ENCODE measurements around the gene NCOA5.

DNA sequence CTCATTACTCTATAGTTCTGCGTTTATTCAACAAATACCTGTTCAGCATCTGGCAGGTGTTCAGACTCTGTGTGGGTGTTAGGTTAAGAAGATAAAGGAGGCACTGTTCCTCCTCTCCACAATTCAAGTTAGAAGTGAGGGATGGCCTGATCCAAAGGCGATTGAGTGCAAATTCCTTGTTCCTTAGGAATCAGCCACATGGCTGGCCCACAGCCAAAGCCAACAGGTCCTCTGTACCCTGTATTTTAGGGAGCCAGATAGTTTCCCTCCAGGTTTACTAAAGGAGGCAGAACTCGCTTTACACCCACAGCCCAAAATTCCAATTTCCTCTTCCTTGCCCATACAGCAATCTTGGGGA lies 23.3 kb upstream of the NCOA5 start:
- TF ChIP-seq POLR2AphosphoS5 (IDR thresholded peaks at IDR 0.05; ENCODE audit: low read depth): no peak
- TF ChIP-seq, protein P1, sequence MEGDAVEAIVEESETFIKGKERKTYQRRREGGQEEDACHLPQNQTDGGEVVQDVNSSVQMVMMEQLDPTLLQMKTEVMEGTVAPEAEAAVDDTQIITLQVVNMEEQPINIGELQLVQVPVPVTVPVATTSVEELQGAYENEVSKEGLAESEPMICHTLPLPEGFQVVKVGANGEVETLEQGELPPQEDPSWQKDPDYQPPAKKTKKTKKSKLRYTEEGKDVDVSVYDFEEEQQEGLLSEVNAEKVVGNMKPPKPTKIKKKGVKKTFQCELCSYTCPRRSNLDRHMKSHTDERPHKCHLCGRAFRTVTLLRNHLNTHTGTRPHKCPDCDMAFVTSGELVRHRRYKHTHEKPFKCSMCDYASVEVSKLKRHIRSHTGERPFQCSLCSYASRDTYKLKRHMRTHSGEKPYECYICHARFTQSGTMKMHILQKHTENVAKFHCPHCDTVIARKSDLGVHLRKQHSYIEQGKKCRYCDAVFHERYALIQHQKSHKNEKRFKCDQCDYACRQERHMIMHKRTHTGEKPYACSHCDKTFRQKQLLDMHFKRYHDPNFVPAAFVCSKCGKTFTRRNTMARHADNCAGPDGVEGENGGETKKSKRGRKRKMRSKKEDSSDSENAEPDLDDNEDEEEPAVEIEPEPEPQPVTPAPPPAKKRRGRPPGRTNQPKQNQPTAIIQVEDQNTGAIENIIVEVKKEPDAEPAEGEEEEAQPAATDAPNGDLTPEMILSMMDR (conservative IDR thresholded peaks at IDR 0.05; ENCODE audit: low read depth in 2 of 2): no peak
- no peak for TF ChIP-seq EZH2 (IDR thresholded peaks at IDR 0.05; ENCODE audit: low read depth, unreplicated experiment)
- TF ChIP-seq EZH2phosphoT487 (IDR thresholded peaks at IDR 0.05; ENCODE audit: unreplicated experiment): no peak
- TF ChIP-seq, protein P2, sequence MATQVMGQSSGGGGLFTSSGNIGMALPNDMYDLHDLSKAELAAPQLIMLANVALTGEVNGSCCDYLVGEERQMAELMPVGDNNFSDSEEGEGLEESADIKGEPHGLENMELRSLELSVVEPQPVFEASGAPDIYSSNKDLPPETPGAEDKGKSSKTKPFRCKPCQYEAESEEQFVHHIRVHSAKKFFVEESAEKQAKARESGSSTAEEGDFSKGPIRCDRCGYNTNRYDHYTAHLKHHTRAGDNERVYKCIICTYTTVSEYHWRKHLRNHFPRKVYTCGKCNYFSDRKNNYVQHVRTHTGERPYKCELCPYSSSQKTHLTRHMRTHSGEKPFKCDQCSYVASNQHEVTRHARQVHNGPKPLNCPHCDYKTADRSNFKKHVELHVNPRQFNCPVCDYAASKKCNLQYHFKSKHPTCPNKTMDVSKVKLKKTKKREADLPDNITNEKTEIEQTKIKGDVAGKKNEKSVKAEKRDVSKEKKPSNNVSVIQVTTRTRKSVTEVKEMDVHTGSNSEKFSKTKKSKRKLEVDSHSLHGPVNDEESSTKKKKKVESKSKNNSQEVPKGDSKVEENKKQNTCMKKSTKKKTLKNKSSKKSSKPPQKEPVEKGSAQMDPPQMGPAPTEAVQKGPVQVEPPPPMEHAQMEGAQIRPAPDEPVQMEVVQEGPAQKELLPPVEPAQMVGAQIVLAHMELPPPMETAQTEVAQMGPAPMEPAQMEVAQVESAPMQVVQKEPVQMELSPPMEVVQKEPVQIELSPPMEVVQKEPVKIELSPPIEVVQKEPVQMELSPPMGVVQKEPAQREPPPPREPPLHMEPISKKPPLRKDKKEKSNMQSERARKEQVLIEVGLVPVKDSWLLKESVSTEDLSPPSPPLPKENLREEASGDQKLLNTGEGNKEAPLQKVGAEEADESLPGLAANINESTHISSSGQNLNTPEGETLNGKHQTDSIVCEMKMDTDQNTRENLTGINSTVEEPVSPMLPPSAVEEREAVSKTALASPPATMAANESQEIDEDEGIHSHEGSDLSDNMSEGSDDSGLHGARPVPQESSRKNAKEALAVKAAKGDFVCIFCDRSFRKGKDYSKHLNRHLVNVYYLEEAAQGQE (IDR thresholded peaks at IDR 0.05; ENCODE audit: unreplicated experiment): no peak
- no peak for TF ChIP-seq JUNB (IDR thresholded peaks at IDR 0.05; ENCODE audit: unreplicated experiment)
- no peak for TF ChIP-seq ZNF114 (CRISPR knock-in tag; IDR thresholded peaks at IDR 0.05)
- TF ChIP-seq, protein P3, sequence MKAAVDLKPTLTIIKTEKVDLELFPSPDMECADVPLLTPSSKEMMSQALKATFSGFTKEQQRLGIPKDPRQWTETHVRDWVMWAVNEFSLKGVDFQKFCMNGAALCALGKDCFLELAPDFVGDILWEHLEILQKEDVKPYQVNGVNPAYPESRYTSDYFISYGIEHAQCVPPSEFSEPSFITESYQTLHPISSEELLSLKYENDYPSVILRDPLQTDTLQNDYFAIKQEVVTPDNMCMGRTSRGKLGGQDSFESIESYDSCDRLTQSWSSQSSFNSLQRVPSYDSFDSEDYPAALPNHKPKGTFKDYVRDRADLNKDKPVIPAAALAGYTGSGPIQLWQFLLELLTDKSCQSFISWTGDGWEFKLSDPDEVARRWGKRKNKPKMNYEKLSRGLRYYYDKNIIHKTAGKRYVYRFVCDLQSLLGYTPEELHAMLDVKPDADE (IDR thresholded peaks at IDR 0.05): no peak
- no peak for TF ChIP-seq ZNF331 (CRISPR knock-in tag; IDR thresholded peaks at IDR 0.05; ENCODE audit: low read depth)
- TF ChIP-seq STAT1 (IDR thresholded peaks at IDR 0.05; ENCODE audit: unreplicated experiment): no peak
- TF ChIP-seq CREB1 (CRISPR knock-in tag; IDR thresholded peaks at IDR 0.05; ENCODE audit: low read depth): no peak
